GM12873 (cell line): ENCODE measurements around the gene PALLD.

Experiments used
- TF ChIP-seq, protein P1 (sequence below): IDR thresholded peaks from 2 replicates; pipeline ENCODE4 v1.5.1; 2012; ENCODE audit warnings: low read depth, mild to moderate bottlenecking, moderate library complexity, low read length, control low read depth; ENCODE audit not compliant: insufficient read depth; ENCODE audit errors: missing control alignments

The PALLD gene

DNA sequence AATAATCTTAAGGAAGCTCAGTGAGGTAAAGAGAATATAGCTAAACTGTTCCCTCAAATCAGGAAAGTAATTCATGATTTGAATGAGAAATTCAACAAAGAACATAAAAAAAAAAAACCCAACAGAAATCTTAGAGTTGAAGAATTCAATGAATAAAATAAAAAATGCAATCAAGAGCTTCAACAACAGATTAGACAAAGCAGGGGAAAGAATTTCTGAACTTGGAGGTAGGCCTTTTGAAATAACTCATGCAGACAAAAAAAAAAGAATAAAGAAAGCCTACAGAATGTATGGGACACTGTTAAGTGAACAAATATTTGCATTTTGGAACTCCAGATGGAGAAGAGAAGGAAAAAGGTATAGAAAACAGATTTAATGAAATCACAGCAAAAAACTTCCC is 435.3 kb downstream of the PALLD start:
- TF ChIP-seq, protein P1, sequence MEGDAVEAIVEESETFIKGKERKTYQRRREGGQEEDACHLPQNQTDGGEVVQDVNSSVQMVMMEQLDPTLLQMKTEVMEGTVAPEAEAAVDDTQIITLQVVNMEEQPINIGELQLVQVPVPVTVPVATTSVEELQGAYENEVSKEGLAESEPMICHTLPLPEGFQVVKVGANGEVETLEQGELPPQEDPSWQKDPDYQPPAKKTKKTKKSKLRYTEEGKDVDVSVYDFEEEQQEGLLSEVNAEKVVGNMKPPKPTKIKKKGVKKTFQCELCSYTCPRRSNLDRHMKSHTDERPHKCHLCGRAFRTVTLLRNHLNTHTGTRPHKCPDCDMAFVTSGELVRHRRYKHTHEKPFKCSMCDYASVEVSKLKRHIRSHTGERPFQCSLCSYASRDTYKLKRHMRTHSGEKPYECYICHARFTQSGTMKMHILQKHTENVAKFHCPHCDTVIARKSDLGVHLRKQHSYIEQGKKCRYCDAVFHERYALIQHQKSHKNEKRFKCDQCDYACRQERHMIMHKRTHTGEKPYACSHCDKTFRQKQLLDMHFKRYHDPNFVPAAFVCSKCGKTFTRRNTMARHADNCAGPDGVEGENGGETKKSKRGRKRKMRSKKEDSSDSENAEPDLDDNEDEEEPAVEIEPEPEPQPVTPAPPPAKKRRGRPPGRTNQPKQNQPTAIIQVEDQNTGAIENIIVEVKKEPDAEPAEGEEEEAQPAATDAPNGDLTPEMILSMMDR: no peak

DNA sequence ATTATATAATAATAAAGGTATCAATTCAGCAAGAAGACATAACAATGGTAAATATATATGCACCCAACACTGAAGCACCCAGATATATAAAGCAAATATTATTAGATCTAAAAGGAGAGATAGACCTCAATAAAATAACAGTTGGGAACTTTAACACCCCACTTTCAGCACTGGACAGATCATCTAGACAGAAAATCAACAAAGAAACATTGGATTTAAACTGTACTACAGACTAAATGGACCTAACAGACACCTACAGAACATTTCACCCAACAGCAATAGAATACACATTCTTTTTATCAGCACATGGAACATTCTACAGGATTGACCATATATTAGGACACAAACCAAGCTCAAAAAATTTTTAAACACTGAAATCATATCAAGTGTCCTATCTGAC is 436.6 kb downstream of the PALLD start:
- TF ChIP-seq, protein P1: no peak

- TF ChIP-seq, protein P1: peak; percentile 63
Observed at GRCh38 chr4:168942985-168943384, 446.1 kb downstream of the PALLD start.

GRCh38 chr4:168945291-168945690 is 448.4 kb downstream of the PALLD start:
- TF ChIP-seq, protein P1: no peak

DNA sequence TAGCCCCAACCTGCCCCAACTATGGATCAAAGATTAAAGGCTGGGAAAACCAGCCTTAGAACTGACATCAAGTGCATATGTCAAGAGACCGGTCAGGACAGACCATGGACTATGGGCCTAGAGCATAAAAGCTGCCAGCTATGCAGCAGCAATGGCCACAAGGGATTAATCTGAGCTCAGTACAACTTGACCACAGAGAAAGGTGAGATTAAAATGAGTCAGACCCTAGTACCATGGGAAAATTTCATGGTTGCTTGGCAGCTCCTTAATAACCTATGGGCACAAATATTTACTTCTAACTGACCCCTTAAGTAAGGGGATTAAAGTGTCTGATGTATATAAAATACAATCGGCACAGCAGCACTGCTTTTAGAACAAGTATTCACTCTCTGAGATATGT is 458.8 kb downstream of the PALLD start:
- TF ChIP-seq, protein P1: no peak

DNA sequence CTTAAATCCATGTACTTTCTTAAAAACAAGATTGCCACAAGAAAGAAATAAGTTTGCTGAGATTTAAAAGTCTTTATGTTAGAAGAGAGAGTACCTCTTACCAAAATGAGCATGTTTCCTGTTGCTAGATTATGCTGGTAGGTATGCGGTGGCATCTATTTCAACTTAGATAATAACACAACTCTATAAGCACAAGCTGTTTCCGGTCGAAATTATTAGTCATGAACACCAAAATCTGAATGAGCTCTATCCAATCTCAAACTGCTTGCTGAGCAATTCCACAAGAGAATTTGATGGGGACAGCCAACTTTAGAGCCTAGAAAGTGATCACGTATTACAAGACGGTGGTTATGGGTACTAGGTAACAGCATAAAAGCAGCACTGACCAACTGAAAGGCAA is 463.9 kb downstream of the PALLD start:
- TF ChIP-seq, protein P1: no peak

GRCh38 chr4:168972596-168972995 is 475.7 kb downstream of the PALLD start:
- TF ChIP-seq, protein P1: no peak
